HepG2 (cell line): ENCODE measurements around the gene ZNF831. TPM values are rescaled to one million over a fixed set of nuclear protein-coding genes. Genes with fewer than 3 reads are reported as not detected.

Source experiments
- ATAC-seq: fragments of 200-7000 bp; cut with Tn5 transposase; 3 replicates; pipeline ENCODE4 v1.9.1; 2020; ENCODE audit warnings: mild to moderate bottlenecking, moderate library complexity
- BruUV-seq: library from RNA; stranded (reverse); fragments of 400-500 nt; replicated peaks from 2 replicates; lab custom pipeline; 2021; lab: Mats Ljungman, UMichigan
- CTCF ChIA-PET: fragments of 300-600 bp; formaldehyde crosslinking; extraction: SDS; loops from one replicate; lab custom pipeline; 2021; ENCODE audit warnings: low total read pairs, inconsistent platforms, low intra/inter-chr PET ratio; lab: Yijun Ruan, JAX
- POLR2A ChIA-PET: fragments of 350-600 bp; sonication (Branson Sonifier 250); formaldehyde crosslinking; loops from one replicate; lab custom pipeline; 2020; ENCODE audit warnings: antibody characterized with exemption, inconsistent platforms; lab: Yijun Ruan, JAX
- DNase-seq: peaks from one replicate; pipeline ENCODE4 v3.0.0-alpha.2; 2015; ENCODE audit warnings: low spot score
- FAIRE-seq: peaks from 3 replicates; lab custom pipeline; 2011; peaks lifted over from hg19 to GRCh38; lab: Jason Lieb, UNC
- H2AFZ ChIP-seq: one replicate; pipeline ENCODE4 v1.6.1; 2011; ENCODE audit warnings: low read length, inconsistent platforms
- H3K27ac ChIP-seq: fragments of 300-600 bp; 3 replicates; pipeline ENCODE4 v1.8.0; 2011; ENCODE audit warnings: mixed run types, mild to moderate bottlenecking, mixed read lengths, low read length, inconsistent platforms; ENCODE audit not compliant: insufficient read depth; ENCODE audit errors: extremely low read length
- H3K27me3 ChIP-seq, 2 experiments: fragments of 200-600 bp in 1 of 2; 2 replicates in 1 of 2; 3 replicates in 1 of 2; pipeline versions ENCODE4 v1.6.0 to v1.8.0; 2011; ENCODE audit warnings: low read length in 2 of 2, mild to moderate bottlenecking in 2 of 2, moderate library complexity in 2 of 2, inconsistent platforms in 1 of 2; ENCODE audit not compliant: insufficient read depth in 2 of 2, control insufficient read depth in 1 of 2
- H3K36me3 ChIP-seq, 2 experiments: fragments of 200-600 bp in 1 of 2; replicated peaks in 1 of 2; 2 replicates in 1 of 2; 3 replicates in 1 of 2; pipeline versions ENCODE4 v1.5.1 to v1.8.0; 2011; ENCODE audit warnings: low read length in 2 of 2, inconsistent platforms in 1 of 2; ENCODE audit not compliant: insufficient read depth in 2 of 2, control insufficient read depth in 1 of 2
- H3K4me1 ChIP-seq: 2 replicates; pipeline ENCODE4 v1.5.1; 2012; ENCODE audit warnings: low read length, inconsistent platforms; ENCODE audit not compliant: insufficient read depth
- H3K4me2 ChIP-seq: 2 replicates; pipeline ENCODE4 v1.6.0; 2011; ENCODE audit warnings: low read depth, low read length, inconsistent platforms
- H3K4me3 ChIP-seq, 3 experiments: fragments of 200-600 bp in 1 of 3; sonication (generic), shearing (Covaris generic) in 1 of 3; replicated peaks in 1 of 3; 2 replicates each; pipeline ENCODE4 v1.5.1; 2011 to 2016; ENCODE audit warnings: low read length in 3 of 3, inconsistent platforms in 2 of 3, low read depth in 2 of 3, mild to moderate bottlenecking in 2 of 3, control low read depth in 1 of 3, mixed read lengths in 1 of 3; ENCODE audit not compliant: insufficient read depth in 1 of 3
- H3K79me2 ChIP-seq: one replicate; pipeline ENCODE4 v1.6.1; 2011; ENCODE audit warnings: low read length, inconsistent platforms; ENCODE audit not compliant: insufficient read depth
- H3K9ac ChIP-seq: 2 replicates; pipeline ENCODE4 v1.6.0; 2011; ENCODE audit warnings: mild to moderate bottlenecking, low read depth, low read length, inconsistent platforms; ENCODE audit not compliant: insufficient read depth
- H3K9me3 ChIP-seq: 2 replicates; pipeline ENCODE4 v1.5.1; 2012; ENCODE audit warnings: mild to moderate bottlenecking, low read length
- H4K20me1 ChIP-seq: 2 replicates; pipeline ENCODE4 v1.6.0; 2011; ENCODE audit warnings: inconsistent platforms, mild to moderate bottlenecking, low read length, moderate library complexity; ENCODE audit not compliant: insufficient read depth
- DMAP1 ChIP-seq: IDR thresholded peaks from 2 replicates; pipeline ENCODE4 v1.6.1; 2016
- FOSL2 ChIP-seq: sonication (generic); formaldehyde crosslinking; IDR thresholded peaks from 2 replicates; pipeline ENCODE4 v1.4.0; 2020; ENCODE audit warnings: missing genetic modification reagents
- HDAC6 ChIP-seq: fragments of 200-600 bp; sonication (generic); IDR thresholded peaks from 2 replicates; pipeline ENCODE4 v1.7.0; 2017; ENCODE audit warnings: mild to moderate bottlenecking, antibody characterized with exemption, low read length, low read depth
- KDM6A ChIP-seq: IDR thresholded peaks from 2 replicates; pipeline ENCODE4 v1.6.1; 2016; ENCODE audit warnings: low read depth
- MYNN ChIP-seq: sonication (generic); formaldehyde crosslinking; IDR thresholded peaks from 2 replicates; pipeline ENCODE4 v1.4.0; 2020; ENCODE audit warnings: mild to moderate bottlenecking, low read depth, missing genetic modification reagents
- ONECUT2 ChIP-seq: sonication (generic); formaldehyde crosslinking; IDR thresholded peaks from 2 replicates; pipeline ENCODE4 v1.4.0; 2020; ENCODE audit warnings: missing genetic modification reagents
- POLR2G ChIP-seq: fragments of 200-400 bp; formaldehyde crosslinking; IDR thresholded peaks from 2 replicates; pipeline ENCODE4 v1.6.1; 2018; ENCODE audit warnings: mild to moderate bottlenecking, low read depth, low read length, moderate library complexity
- TMF1 ChIP-seq: sonication (generic); formaldehyde crosslinking; IDR thresholded peaks from 2 replicates; pipeline ENCODE4 v1.8.1; 2022; ENCODE audit warnings: low read depth, missing genetic modification reagents
- ZMAT3 ChIP-seq: sonication (generic); formaldehyde crosslinking; conservative IDR thresholded peaks from 2 replicates; pipeline ENCODE4 v1.7.0; 2021; ENCODE audit warnings: missing genetic modification reagents
- ZNF264 ChIP-seq: sonication (generic); formaldehyde crosslinking; IDR thresholded peaks from 2 replicates; pipeline ENCODE4 v1.4.0; 2020; ENCODE audit warnings: missing genetic modification reagents
- ZNF850 ChIP-seq: sonication (generic); formaldehyde crosslinking; conservative IDR thresholded peaks from 2 replicates; pipeline ENCODE4 v1.9.0; 2021; ENCODE audit warnings: mild to moderate bottlenecking, missing genetic modification reagents
- ZSCAN29 ChIP-seq: sonication (generic); formaldehyde crosslinking; conservative IDR thresholded peaks from 2 replicates; pipeline ENCODE4 v1.4.0; 2020; ENCODE audit warnings: mild to moderate bottlenecking, missing genetic modification reagents
- WGBS: methylation state at CpG from one replicate; pipeline ENCODE4 v1.1.6; 2017; ENCODE audit warnings: low lambda C conversion rate; 5-methylcytosine and 5-hydroxymethylcytosine counted together
- in situ Hi-C: cut with HindIII; loops from 2 replicates; pipeline ENCODE4 v1.10.0; 2017; ENCODE audit warnings: low pct_unique_long_range_greater_than_20kb; ENCODE audit not compliant: extremely low pct_ligation_motif_present
- intact Hi-C: fragments of 100-400 bp; cut with micrococcal nuclease; formaldehyde crosslinking; loops from one replicate; pipeline ENCODE4 v1.10.0; 2022; ENCODE audit not compliant: unreplicated experiment
- polyA plus RNA-seq, 8 experiments: library from polyadenylated mRNA; depleted of rRNA in 3 of 8; stranded (reverse) in 7 of 8; unstranded in 1 of 8; fragments of >200 nt; fragmentation: Illumina TruSeq in 4 of 8; extraction: Trizol in 4 of 8; gene quantifications; 2 replicates each; pipeline versions ENCODE4 v1.2.1 to v1.2.3, GENCODE V29; 2011 to 2016; ENCODE audit warnings: low read depth in 4 of 8, missing spikeins in 1 of 8, mixed read lengths in 1 of 8; ENCODE audit not compliant: insufficient read depth in 1 of 8
- total RNA-seq, 5 experiments: library from RNA; depleted of rRNA; stranded (reverse); fragments of >200 nt; fragmentation: Illumina TruSeq; extraction: Trizol; gene quantifications; 2 replicates each; pipeline ENCODE4 v1.2.3, GENCODE V29; 2016; ENCODE audit warnings: low read depth in 1 of 5
- TF ChIP-seq, protein P1 (sequence below): IDR thresholded peaks from 2 replicates; pipeline ENCODE4 v1.6.1; 2018; ENCODE audit warnings: missing genetic modification reagents, mild to moderate bottlenecking, missing compliant biosample characterization
- TF ChIP-seq, protein P2 (sequence below): sonication (generic); formaldehyde crosslinking; IDR thresholded peaks from 2 replicates; pipeline ENCODE4 v1.4.0; 2020; ENCODE audit warnings: missing genetic modification reagents
- TF ChIP-seq, protein P3 (sequence below): sonication (generic); formaldehyde crosslinking; IDR thresholded peaks from 2 replicates; pipeline ENCODE4 v1.4.0; 2020; ENCODE audit warnings: missing genetic modification reagents
- TF ChIP-seq, protein P4 (sequence below): sonication (generic); formaldehyde crosslinking; IDR thresholded peaks from 2 replicates; pipeline ENCODE4 v1.4.0; 2020; ENCODE audit warnings: low read depth, mild to moderate bottlenecking, missing genetic modification reagents
- TF ChIP-seq, protein P5 (sequence below): sonication (generic); formaldehyde crosslinking; IDR thresholded peaks from 2 replicates; pipeline ENCODE4; 2020; ENCODE audit warnings: missing genetic modification reagents, mild to moderate bottlenecking, borderline replicate concordance

Gene ZNF831
- total and polyA plus RNA-seq, 2 of the 13 experiments (the other 11 are each of a cell fraction or from before 2014, with no cell fraction given), result not detected

DNA sequence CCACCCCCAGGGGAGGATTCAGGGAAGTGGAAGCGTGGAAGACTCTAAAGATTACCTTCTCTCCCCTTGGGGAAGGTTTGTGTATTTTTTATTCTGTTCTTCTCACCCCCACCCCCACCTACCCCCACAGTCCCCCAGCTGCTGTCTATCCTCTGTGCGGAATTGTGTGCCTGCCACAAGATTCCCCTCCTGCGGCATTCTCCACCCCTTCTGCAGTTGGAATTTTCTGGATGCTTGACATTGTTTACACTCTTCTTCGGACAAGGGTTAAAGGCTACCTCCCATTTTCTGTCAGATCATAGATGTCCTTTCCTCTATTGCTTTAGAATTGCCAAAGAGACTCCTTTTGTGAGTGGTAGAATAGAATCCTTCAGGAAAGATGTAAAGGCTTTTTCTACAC lies 76.4 kb downstream of the ZNF831 start:
- Histone ChIP-seq H3K9ac (no peak overlapping the region), H3K27me3 (peaks cover 1 to 35% of the 10 kb centered on the region in 2 experiments; a peak in 4 of 5 replicates), H3K4me1 (no peaks in the 10 kb centered on the region), H3K27ac (no peak overlapping the region), H3K4me3 (no peak overlapping the region), H4K20me1 (no peaks in the 10 kb centered on the region), H3K36me3 (no peaks in the 10 kb centered on the region), H3K9me3 (no peaks in the 10 kb centered on the region), H2AFZ (no peak overlapping the region), H3K79me2 (no peaks in the 10 kb centered on the region), H3K4me2 (no peak overlapping the region)
- FAIRE-seq, result no peak
- no peak for ATAC-seq
- in situ Hi-C loops, result no loop called here
- POLR2A ChIA-PET, result no interaction called here
- no TSS peak for BruUV-seq
- TF ChIP-seq ZNF264, result no peak
- TF ChIP-seq, protein P1, sequence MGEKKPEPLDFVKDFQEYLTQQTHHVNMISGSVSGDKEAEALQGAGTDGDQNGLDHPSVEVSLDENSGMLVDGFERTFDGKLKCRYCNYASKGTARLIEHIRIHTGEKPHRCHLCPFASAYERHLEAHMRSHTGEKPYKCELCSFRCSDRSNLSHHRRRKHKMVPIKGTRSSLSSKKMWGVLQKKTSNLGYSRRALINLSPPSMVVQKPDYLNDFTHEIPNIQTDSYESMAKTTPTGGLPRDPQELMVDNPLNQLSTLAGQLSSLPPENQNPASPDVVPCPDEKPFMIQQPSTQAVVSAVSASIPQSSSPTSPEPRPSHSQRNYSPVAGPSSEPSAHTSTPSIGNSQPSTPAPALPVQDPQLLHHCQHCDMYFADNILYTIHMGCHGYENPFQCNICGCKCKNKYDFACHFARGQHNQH (CRISPR knock-in tag), result no peak
- TF ChIP-seq, protein P2, sequence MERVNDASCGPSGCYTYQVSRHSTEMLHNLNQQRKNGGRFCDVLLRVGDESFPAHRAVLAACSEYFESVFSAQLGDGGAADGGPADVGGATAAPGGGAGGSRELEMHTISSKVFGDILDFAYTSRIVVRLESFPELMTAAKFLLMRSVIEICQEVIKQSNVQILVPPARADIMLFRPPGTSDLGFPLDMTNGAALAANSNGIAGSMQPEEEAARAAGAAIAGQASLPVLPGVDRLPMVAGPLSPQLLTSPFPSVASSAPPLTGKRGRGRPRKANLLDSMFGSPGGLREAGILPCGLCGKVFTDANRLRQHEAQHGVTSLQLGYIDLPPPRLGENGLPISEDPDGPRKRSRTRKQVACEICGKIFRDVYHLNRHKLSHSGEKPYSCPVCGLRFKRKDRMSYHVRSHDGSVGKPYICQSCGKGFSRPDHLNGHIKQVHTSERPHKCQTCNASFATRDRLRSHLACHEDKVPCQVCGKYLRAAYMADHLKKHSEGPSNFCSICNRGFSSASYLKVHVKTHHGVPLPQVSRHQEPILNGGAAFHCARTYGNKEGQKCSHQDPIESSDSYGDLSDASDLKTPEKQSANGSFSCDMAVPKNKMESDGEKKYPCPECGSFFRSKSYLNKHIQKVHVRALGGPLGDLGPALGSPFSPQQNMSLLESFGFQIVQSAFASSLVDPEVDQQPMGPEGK, result no peak
- no peak for TF ChIP-seq TMF1 (CRISPR knock-in tag)
- TF ChIP-seq HDAC6, result no peak
- TF ChIP-seq, protein P3, sequence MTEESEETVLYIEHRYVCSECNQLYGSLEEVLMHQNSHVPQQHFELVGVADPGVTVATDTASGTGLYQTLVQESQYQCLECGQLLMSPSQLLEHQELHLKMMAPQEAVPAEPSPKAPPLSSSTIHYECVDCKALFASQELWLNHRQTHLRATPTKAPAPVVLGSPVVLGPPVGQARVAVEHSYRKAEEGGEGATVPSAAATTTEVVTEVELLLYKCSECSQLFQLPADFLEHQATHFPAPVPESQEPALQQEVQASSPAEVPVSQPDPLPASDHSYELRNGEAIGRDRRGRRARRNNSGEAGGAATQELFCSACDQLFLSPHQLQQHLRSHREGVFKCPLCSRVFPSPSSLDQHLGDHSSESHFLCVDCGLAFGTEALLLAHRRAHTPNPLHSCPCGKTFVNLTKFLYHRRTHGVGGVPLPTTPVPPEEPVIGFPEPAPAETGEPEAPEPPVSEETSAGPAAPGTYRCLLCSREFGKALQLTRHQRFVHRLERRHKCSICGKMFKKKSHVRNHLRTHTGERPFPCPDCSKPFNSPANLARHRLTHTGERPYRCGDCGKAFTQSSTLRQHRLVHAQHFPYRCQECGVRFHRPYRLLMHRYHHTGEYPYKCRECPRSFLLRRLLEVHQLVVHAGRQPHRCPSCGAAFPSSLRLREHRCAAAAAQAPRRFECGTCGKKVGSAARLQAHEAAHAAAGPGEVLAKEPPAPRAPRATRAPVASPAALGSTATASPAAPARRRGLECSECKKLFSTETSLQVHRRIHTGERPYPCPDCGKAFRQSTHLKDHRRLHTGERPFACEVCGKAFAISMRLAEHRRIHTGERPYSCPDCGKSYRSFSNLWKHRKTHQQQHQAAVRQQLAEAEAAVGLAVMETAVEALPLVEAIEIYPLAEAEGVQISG (CRISPR knock-in tag), result no peak
- no peak for TF ChIP-seq POLR2G
- TF ChIP-seq MYNN (CRISPR knock-in tag), result no peak
- TF ChIP-seq, protein P4, sequence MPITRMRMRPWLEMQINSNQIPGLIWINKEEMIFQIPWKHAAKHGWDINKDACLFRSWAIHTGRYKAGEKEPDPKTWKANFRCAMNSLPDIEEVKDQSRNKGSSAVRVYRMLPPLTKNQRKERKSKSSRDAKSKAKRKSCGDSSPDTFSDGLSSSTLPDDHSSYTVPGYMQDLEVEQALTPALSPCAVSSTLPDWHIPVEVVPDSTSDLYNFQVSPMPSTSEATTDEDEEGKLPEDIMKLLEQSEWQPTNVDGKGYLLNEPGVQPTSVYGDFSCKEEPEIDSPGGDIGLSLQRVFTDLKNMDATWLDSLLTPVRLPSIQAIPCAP (CRISPR knock-in tag), result no peak
- TF ChIP-seq ZNF850 (CRISPR knock-in tag), result no peak
- no peak for TF ChIP-seq ONECUT2 (CRISPR knock-in tag)
- TF ChIP-seq, protein P5, sequence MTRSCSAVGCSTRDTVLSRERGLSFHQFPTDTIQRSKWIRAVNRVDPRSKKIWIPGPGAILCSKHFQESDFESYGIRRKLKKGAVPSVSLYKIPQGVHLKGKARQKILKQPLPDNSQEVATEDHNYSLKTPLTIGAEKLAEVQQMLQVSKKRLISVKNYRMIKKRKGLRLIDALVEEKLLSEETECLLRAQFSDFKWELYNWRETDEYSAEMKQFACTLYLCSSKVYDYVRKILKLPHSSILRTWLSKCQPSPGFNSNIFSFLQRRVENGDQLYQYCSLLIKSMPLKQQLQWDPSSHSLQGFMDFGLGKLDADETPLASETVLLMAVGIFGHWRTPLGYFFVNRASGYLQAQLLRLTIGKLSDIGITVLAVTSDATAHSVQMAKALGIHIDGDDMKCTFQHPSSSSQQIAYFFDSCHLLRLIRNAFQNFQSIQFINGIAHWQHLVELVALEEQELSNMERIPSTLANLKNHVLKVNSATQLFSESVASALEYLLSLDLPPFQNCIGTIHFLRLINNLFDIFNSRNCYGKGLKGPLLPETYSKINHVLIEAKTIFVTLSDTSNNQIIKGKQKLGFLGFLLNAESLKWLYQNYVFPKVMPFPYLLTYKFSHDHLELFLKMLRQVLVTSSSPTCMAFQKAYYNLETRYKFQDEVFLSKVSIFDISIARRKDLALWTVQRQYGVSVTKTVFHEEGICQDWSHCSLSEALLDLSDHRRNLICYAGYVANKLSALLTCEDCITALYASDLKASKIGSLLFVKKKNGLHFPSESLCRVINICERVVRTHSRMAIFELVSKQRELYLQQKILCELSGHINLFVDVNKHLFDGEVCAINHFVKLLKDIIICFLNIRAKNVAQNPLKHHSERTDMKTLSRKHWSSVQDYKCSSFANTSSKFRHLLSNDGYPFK, result no peak
- TF ChIP-seq KDM6A (CRISPR knock-in tag), result no peak
- no peak for TF ChIP-seq FOSL2 (CRISPR knock-in tag)
- TF ChIP-seq ZMAT3 (CRISPR knock-in tag), result no peak
- no peak for TF ChIP-seq DMAP1 (CRISPR knock-in tag)
- no peak for TF ChIP-seq ZSCAN29 (CRISPR knock-in tag)
- intact Hi-C loops, result no loop called here
- CTCF ChIA-PET, result no interaction called here
- WGBS, result 10% methylated on average over 4 of the region's 4 CpGs
- DNase-seq, result no peak
